SK-N-SH (cell line): ENCODE data around the gene NUDCD3.

Experiments
- CHD2 ChIP-seq: fragments of 150-350 bp; IDR thresholded peaks from 2 replicates; pipeline ENCODE4 v1.6.1; 2018; ENCODE audit warnings: low read length; ENCODE audit not compliant: partially characterized antibody
- CTCF ChIP-seq: fragments of 200-600 bp; sonication (generic); IDR thresholded peaks from 2 replicates; pipeline ENCODE4 v1.6.1; 2017; ENCODE audit warnings: antibody characterized with exemption, mild to moderate bottlenecking, moderate library complexity
- EZH2phosphoT487 ChIP-seq: fragments of 200-600 bp; sonication (generic); IDR thresholded peaks from 2 replicates; pipeline ENCODE4 v1.6.1; 2017; ENCODE audit warnings: low read depth, mixed run types, mild to moderate bottlenecking, antibody characterized with exemption, moderate library complexity, borderline replicate concordance
- GABPA ChIP-seq: IDR thresholded peaks from 2 replicates; pipeline ENCODE4 v1.4.0; 2012; ENCODE audit warnings: low read depth, mild to moderate bottlenecking
- IRF3 ChIP-seq: fragments of 150-350 bp; IDR thresholded peaks from 2 replicates; pipeline ENCODE4 v1.6.1; 2016; ENCODE audit warnings: mild to moderate bottlenecking, low read depth, low read length
- JUND ChIP-seq: IDR thresholded peaks from 2 replicates; pipeline ENCODE4 v1.4.0; 2012
- MAX ChIP-seq: IDR thresholded peaks from 2 replicates; pipeline ENCODE4 v1.4.0; 2012; ENCODE audit warnings: low read depth
- POLR2AphosphoS5 ChIP-seq: IDR thresholded peaks from 2 replicates; pipeline ENCODE4 v1.6.1; 2012; ENCODE audit warnings: low read depth, low read length
- USF2 ChIP-seq: fragments of 150-350 bp; IDR thresholded peaks from 2 replicates; pipeline ENCODE4 v1.6.1; 2017; ENCODE audit warnings: antibody characterized with exemption, low read length, low read depth, borderline replicate concordance

GRCh38 chr7:44415510-44415909, 74.9 kb downstream of the NUDCD3 start:
- no peak for TF ChIP-seq EZH2phosphoT487
- TF ChIP-seq CTCF = no peak
- no peak for TF ChIP-seq JUND
- no peak for TF ChIP-seq POLR2AphosphoS5
- TF ChIP-seq MAX = no peak
- TF ChIP-seq USF2 = no peak
- no peak for TF ChIP-seq IRF3
- TF ChIP-seq CHD2 = no peak
- TF ChIP-seq GABPA = no peak
